ENCODE results near the gene TBCB. TPM values are rescaled to one million over a fixed set of nuclear protein-coding genes. Genes with fewer than 3 reads are reported as not detected.
A peak's percentile ranks its signal among the peaks of the same experiment; 100 is the strongest.

Gene TBCB
- total and polyA plus RNA-seq, 9 of the 15 experiments (the other 6 are each of a cell fraction or from before 2014, with no cell fraction given): 3.5 to 115 (median 58.9) TPM

GRCh38 chr19:36113894-36114720 lies 1.2 kb upstream of the TBCB start:
- Histone ChIP-seq H3K4me1 (replicated peaks in 1 of 2; ENCODE audit: control insufficient read depth in 2 of 2, insufficient read depth in 2 of 2, low read length in 2 of 2) (peaks cover 5 to 38% of the 10 kb centered on the region in 2 experiments; a peak in 3 of 5 replicates), H3K9me1 (ENCODE audit: control insufficient read depth, insufficient read depth, low read length) (no peaks in the 10 kb centered on the region), H3K27me3 (ENCODE audit: control insufficient read depth in 2 of 2, insufficient read depth in 2 of 2, low read length in 2 of 2) (no peaks in the 10 kb centered on the region), H3K9ac (ENCODE audit: insufficient read depth in 1 of 2, low read depth in 2 of 2, low read length in 2 of 2) (peak overlapping the region; percentile 73 to 91), H3K4me3 (peak overlapping the region; percentile 62), H2AFZ (ENCODE audit: low read depth, low read length) (peak overlapping the region; percentile 97), H3K9me3 (replicated peaks; ENCODE audit: control insufficient read depth, insufficient read depth, low read depth, low read length) (no peaks in the 10 kb centered on the region), H4K20me1 (replicated peaks; ENCODE audit: control insufficient read depth, insufficient read depth, low read length) (no peaks in the 10 kb centered on the region; the same call in 1 of the 2 replicates), H3K36me3 (ENCODE audit: control insufficient read depth, insufficient read depth, low read length) (peaks cover 24% of the 10 kb centered on the region; the same call in 2 of the 3 replicates), H3K79me2 (ENCODE audit: control insufficient read depth, insufficient read depth, low read length) (peaks cover 14% of the 10 kb centered on the region), H3K4me2 (ENCODE audit: insufficient read depth, low read length) (peak overlapping the region; percentile 96), H3K27ac (ENCODE audit: extremely low read depth, low read depth, low read length) (peak overlapping the region; percentile 74)
- ATAC-seq: peak; percentile 19
- DNase-seq (ENCODE audit: extremely low read depth in 1 of 4, low spot score in 3 of 4): peak; percentile 36 to 59 (median 54)
- CTCF ChIA-PET (ENCODE audit: low intra/inter-chr PET ratio): no interaction called here
- 5% methylated on average over 36 of the region's 48 CpGs for WGBS (ENCODE audit: insufficient coverage, low coverage, missing lambda C conversion rate)
- TSS peak; percentile 74 for BruUV-seq (replicated peaks)
- in situ Hi-C loops (cut with MboI) (no loop called here), intact Hi-C loops (cut with micrococcal nuclease) (loop anchor here (2.0 to 10.0 kb wide), 3 partner anchors 25 to 119 kb away; partner anchors contain the start of gene SDHAF1)
- POLR2A ChIA-PET: interaction anchor here (0.7 to 1.5 kb wide), 4 partner anchors 9 to 191 kb away, joined by 3 to 10 read pairs (median 4); no protein-coding TSS in a partner anchor
- FAIRE-seq: no peak
- no peak for TF ChIP-seq E2F8 (IDR thresholded peaks at IDR 0.05; ENCODE audit: low read depth, partially characterized antibody)
- TF ChIP-seq TFAP4 (CRISPR knock-in tag; IDR thresholded peaks at IDR 0.05; ENCODE audit: borderline replicate concordance): peak; percentile 50; the same call in 1 of the 2 replicates
- TF ChIP-seq ELF1 (tag; IDR thresholded peaks at IDR 0.05): 0 out of 2 replicates have a peak, but pooled peaks have one; percentile 13
- no peak for TF ChIP-seq ZNF133 (CRISPR knock-in tag; IDR thresholded peaks at IDR 0.05)
- TF ChIP-seq ETS1 (conservative IDR thresholded peaks at IDR 0.05; ENCODE audit: control insufficient read depth, low read depth, low read length): peak; percentile 49; the same call in 1 of the 2 replicates
- 0 out of 2 replicates have a peak, but pooled peaks have one; percentile 54 for TF ChIP-seq ETV5 (CRISPR knock-in tag; IDR thresholded peaks at IDR 0.05; ENCODE audit: low read depth)
- TF ChIP-seq FOXO4 (CRISPR knock-in tag; IDR thresholded peaks at IDR 0.05): no peak
- peak; percentile 8; the same call in 1 of the 2 replicates for TF ChIP-seq GABPA (tag; conservative IDR thresholded peaks at IDR 0.05; ENCODE audit: low read depth)
- peak; percentile 40; the same call in 1 of the 2 replicates for TF ChIP-seq CBFA2T3 (IDR thresholded peaks at IDR 0.05)
- no peak for TF ChIP-seq RBM17 (IDR thresholded peaks at IDR 0.05; ENCODE audit: borderline replicate concordance, low read depth, low read length)
- peak; percentile 50 to 97 for TF ChIP-seq FOXA3 (CRISPR knock-in tag; conservative IDR thresholded peaks at IDR 0.05 in 1 of 2, IDR thresholded peaks at IDR 0.05 in 1 of 2)
- no peak for TF ChIP-seq ZSCAN29 (IDR thresholded peaks at IDR 0.05)
- TF ChIP-seq CHD1 (IDR thresholded peaks at IDR 0.05; ENCODE audit: low read length): peak; percentile 7

All from K562 (cell line).